ENCODE results near the gene RAB3GAP1. TPM values are rescaled to one million over a fixed set of nuclear protein-coding genes. Genes with fewer than 3 reads are reported as not detected.

The RAB3GAP1 gene
- polyA plus RNA-seq = 10 to 100 TPM; 15.1 to 42.9 (median 17.0) TPM
- long read RNA-seq, donor 1 = 0 reads
- long read RNA-seq, donor 2, full-length matches to known transcripts = 7 of 7 reads
- long read RNA-seq, donor 2, partial matches to known transcripts = 0 of 7 reads
- long read RNA-seq, donor 2, other reads (novel, unspliced or antisense) = 0 of 7 reads
- long read RNA-seq, donor 3 = 0 reads
- long read RNA-seq, donor 4 = 0 reads
- long read RNA-seq, donor 5 = 0 reads
- long read RNA-seq, donor 6, full-length matches to known transcripts = 8 of 8 reads
- long read RNA-seq, donor 6, partial matches to known transcripts = 0 of 8 reads
- long read RNA-seq, donor 6, other reads (novel, unspliced or antisense) = 0 of 8 reads
- long read RNA-seq, donor 7 = 0 reads
- long read RNA-seq, donor 8, full-length matches to known transcripts = 1 of 1 reads
- long read RNA-seq, donor 8, partial matches to known transcripts = 0 of 1 reads
- long read RNA-seq, donor 8, other reads (novel, unspliced or antisense) = 0 of 1 reads
- long read RNA-seq, donor 9, full-length matches to known transcripts = 1 of 1 reads
- long read RNA-seq, donor 9, partial matches to known transcripts = 0 of 1 reads
- long read RNA-seq, donor 9, other reads (novel, unspliced or antisense) = 0 of 1 reads
- long read RNA-seq, donor 10, full-length matches to known transcripts = 14 of 22 reads
- long read RNA-seq, donor 10, partial matches to known transcripts = 8 of 22 reads
- long read RNA-seq, donor 10, other reads (novel, unspliced or antisense) = 0 of 22 reads

GRCh38 chr2:135052042-135052876, at the start of gene RAB3GAP1:
Gene RAB3GAP1, plus strand, starts transcription at chr2:135052292. Its CDS starts 16 bp downstream, at chr2:135052308.
- WGBS, 3 donors = 0% methylated on average over 45 of the region's 45 CpGs
- no peaks in the 10 kb centered on the region for H3K27me3 ChIP-seq (ENCODE audit: control insufficient read depth in 3 of 3, insufficient read depth in 3 of 3, low read length in 3 of 3)
- FAIRE-seq (no peak), DNase-seq (peak; percentile 87 to 92)
- H3K9me3 ChIP-seq (ENCODE audit: control insufficient read depth in 2 of 2, insufficient read depth in 1 of 2, low read depth in 1 of 2, low read length in 1 of 2) = no peaks in the 10 kb centered on the region
- H3K27ac ChIP-seq (ENCODE audit: low read depth in 1 of 3, low read length in 2 of 3) = peak within 1 kb of the TSS; percentile 74 to 97 (median 97)
- H3K4me3 ChIP-seq (ENCODE audit: low read depth in 1 of 3, low read length in 3 of 3) = peak within 1 kb of the TSS; percentile 60 to 96 (median 83)
- H3K36me3 ChIP-seq (ENCODE audit: control insufficient read depth in 3 of 3, insufficient read depth in 2 of 3, low read depth in 1 of 3, low read length in 3 of 3) = peaks cover 0 to 4% (median 0%) of the 10 kb centered on the region in 3 donors
- peaks cover 2 to 9% (median 3%) of the 10 kb centered on the region in 3 donors for H3K4me1 ChIP-seq (ENCODE audit: control insufficient read depth in 3 of 3, insufficient read depth in 2 of 3, low read depth in 1 of 3, low read length in 2 of 3)

- Histone ChIP-seq H3K4me3 (ENCODE audit: low read depth in 1 of 3, low read length in 3 of 3) (no peak overlapping the region), H3K9me3 (ENCODE audit: control insufficient read depth in 2 of 2, insufficient read depth in 1 of 2, low read depth in 1 of 2, low read length in 1 of 2) (no peaks in the 10 kb centered on the region), H3K27me3 (ENCODE audit: control insufficient read depth in 3 of 3, insufficient read depth in 3 of 3, low read length in 3 of 3) (peaks cover 0 to 8% (median 0%) of the 10 kb centered on the region in 3 donors), H3K27ac (ENCODE audit: low read depth in 1 of 3, low read length in 2 of 3) (no peak overlapping the region), H3K36me3 (ENCODE audit: control insufficient read depth in 3 of 3, insufficient read depth in 2 of 3, low read depth in 1 of 3, low read length in 3 of 3) (no peaks in the 10 kb centered on the region), H3K4me1 (ENCODE audit: control insufficient read depth in 3 of 3, insufficient read depth in 2 of 3, low read depth in 1 of 3, low read length in 2 of 3) (peaks cover 0 to 2% (median 0%) of the 10 kb centered on the region in 3 donors)
- WGBS, 3 donors = 86 to 89% (median 87%) methylated on average over 4 of the region's 4 CpGs
- DNase-seq (no peak), FAIRE-seq (no peak)
These were observed 49.3 kb upstream of the RAB3GAP1 start for GRCh38 chr2:135002836-135003235.

- Histone ChIP-seq H3K27ac (ENCODE audit: low read depth in 1 of 3, low read length in 2 of 3) (no peak overlapping the region), H3K36me3 (ENCODE audit: control insufficient read depth in 3 of 3, insufficient read depth in 2 of 3, low read depth in 1 of 3, low read length in 3 of 3) (no peaks in the 10 kb centered on the region), H3K4me1 (ENCODE audit: control insufficient read depth in 3 of 3, insufficient read depth in 2 of 3, low read depth in 1 of 3, low read length in 2 of 3) (peaks cover 0 to 2% (median 0%) of the 10 kb centered on the region in 3 donors), H3K4me3 (ENCODE audit: low read depth in 1 of 3, low read length in 3 of 3) (no peak overlapping the region), H3K9me3 (ENCODE audit: control insufficient read depth in 2 of 2, insufficient read depth in 1 of 2, low read depth in 1 of 2, low read length in 1 of 2) (no peaks in the 10 kb centered on the region), H3K27me3 (ENCODE audit: control insufficient read depth in 3 of 3, insufficient read depth in 3 of 3, low read length in 3 of 3) (peaks cover 0 to 8% (median 0%) of the 10 kb centered on the region in 3 donors)
- WGBS, 3 donors = 9 to 13% (median 10%) methylated on average over 17 of the region's 17 CpGs
- DNase-seq = peak; percentile 68 to 81
- no peak for FAIRE-seq
These were observed 47.9 kb upstream of the RAB3GAP1 start for GRCh38 chr2:135004005-135004746.

GRCh38 chr2:135005753-135006152, 46.3 kb upstream of the RAB3GAP1 start:
- 65 to 69% (median 67%) methylated on average over 3 of the region's 3 CpGs for WGBS, 3 donors
- Histone ChIP-seq H3K27me3 (ENCODE audit: control insufficient read depth in 3 of 3, insufficient read depth in 3 of 3, low read length in 3 of 3) (peaks cover 0 to 8% (median 0%) of the 10 kb centered on the region in 3 donors), H3K27ac (ENCODE audit: low read depth in 1 of 3, low read length in 2 of 3) (no peak overlapping the region), H3K36me3 (ENCODE audit: control insufficient read depth in 3 of 3, insufficient read depth in 2 of 3, low read depth in 1 of 3, low read length in 3 of 3) (no peaks in the 10 kb centered on the region), H3K9me3 (ENCODE audit: control insufficient read depth in 2 of 2, insufficient read depth in 1 of 2, low read depth in 1 of 2, low read length in 1 of 2) (no peaks in the 10 kb centered on the region), H3K4me1 (ENCODE audit: control insufficient read depth in 3 of 3, insufficient read depth in 2 of 3, low read depth in 1 of 3, low read length in 2 of 3) (no peaks in the 10 kb centered on the region), H3K4me3 (ENCODE audit: low read depth in 1 of 3, low read length in 3 of 3) (no peak overlapping the region)
- no peak for DNase-seq
- no peak for FAIRE-seq

- Histone ChIP-seq H3K27ac (ENCODE audit: low read depth in 1 of 3, low read length in 2 of 3) (no peak overlapping the region), H3K9me3 (ENCODE audit: control insufficient read depth in 2 of 2, insufficient read depth in 1 of 2, low read depth in 1 of 2, low read length in 1 of 2) (no peaks in the 10 kb centered on the region), H3K36me3 (ENCODE audit: control insufficient read depth in 3 of 3, insufficient read depth in 2 of 3, low read depth in 1 of 3, low read length in 3 of 3) (no peaks in the 10 kb centered on the region), H3K27me3 (ENCODE audit: control insufficient read depth in 3 of 3, insufficient read depth in 3 of 3, low read length in 3 of 3) (peaks cover 0 to 8% (median 0%) of the 10 kb centered on the region in 3 donors), H3K4me1 (ENCODE audit: control insufficient read depth in 3 of 3, insufficient read depth in 2 of 3, low read depth in 1 of 3, low read length in 2 of 3) (no peaks in the 10 kb centered on the region), H3K4me3 (ENCODE audit: low read depth in 1 of 3, low read length in 3 of 3) (no peak overlapping the region)
- 85 to 93% (median 93%) methylated on average over 1 of the region's 1 CpG for WGBS, 3 donors
- DNase-seq (no peak), FAIRE-seq (no peak)
These were observed 42.8 kb upstream of the RAB3GAP1 start for GRCh38 chr2:135009339-135009738.

GRCh38 chr2:135010200-135010942, 41.7 kb upstream of the RAB3GAP1 start:
- WGBS, 3 donors = 76 to 84% (median 82%) methylated on average over 10 of the region's 10 CpGs
- no peak overlapping the region for H3K27ac ChIP-seq (ENCODE audit: low read depth in 1 of 3, low read length in 2 of 3)
- no peak for FAIRE-seq
- no peaks in the 10 kb centered on the region for H3K27me3 ChIP-seq (ENCODE audit: control insufficient read depth in 3 of 3, insufficient read depth in 3 of 3, low read length in 3 of 3)
- H3K9me3 ChIP-seq (ENCODE audit: control insufficient read depth in 2 of 2, insufficient read depth in 1 of 2, low read depth in 1 of 2, low read length in 1 of 2) = no peaks in the 10 kb centered on the region
- no peak for DNase-seq
- no peak overlapping the region for H3K4me3 ChIP-seq (ENCODE audit: low read depth in 1 of 3, low read length in 3 of 3)
- no peaks in the 10 kb centered on the region for H3K36me3 ChIP-seq (ENCODE audit: control insufficient read depth in 3 of 3, insufficient read depth in 2 of 3, low read depth in 1 of 3, low read length in 3 of 3)
- H3K4me1 ChIP-seq (ENCODE audit: control insufficient read depth in 3 of 3, insufficient read depth in 2 of 3, low read depth in 1 of 3, low read length in 2 of 3) = no peaks in the 10 kb centered on the region

- Histone ChIP-seq H3K27me3 (ENCODE audit: control insufficient read depth in 3 of 3, insufficient read depth in 3 of 3, low read length in 3 of 3) (no peaks in the 10 kb centered on the region), H3K4me3 (ENCODE audit: low read depth in 1 of 3, low read length in 3 of 3) (no peak overlapping the region), H3K27ac (ENCODE audit: low read depth in 1 of 3, low read length in 2 of 3) (no peak overlapping the region), H3K4me1 (ENCODE audit: control insufficient read depth in 3 of 3, insufficient read depth in 2 of 3, low read depth in 1 of 3, low read length in 2 of 3) (no peaks in the 10 kb centered on the region), H3K36me3 (ENCODE audit: control insufficient read depth in 3 of 3, insufficient read depth in 2 of 3, low read depth in 1 of 3, low read length in 3 of 3) (no peaks in the 10 kb centered on the region), H3K9me3 (ENCODE audit: control insufficient read depth in 2 of 2, insufficient read depth in 1 of 2, low read depth in 1 of 2, low read length in 1 of 2) (peaks cover 0 to 4% of the 10 kb centered on the region in 2 donors)
- FAIRE-seq = no peak
- no peak for DNase-seq
These were observed 40.5 kb upstream of the RAB3GAP1 start for GRCh38 chr2:135011633-135012032.
